H1 (cell line): ENCODE data around the gene SKIDA1. TPM values are rescaled to one million over a fixed set of nuclear protein-coding genes. Genes with fewer than 3 reads are reported as not detected.

ENCODE experiments used
- BRCA1 ChIP-seq: IDR thresholded peaks from 2 replicates; pipeline ENCODE4 v1.6.1; 2012; ENCODE audit warnings: low read depth, low read length, improper control_type of control experiment
- CHD2 ChIP-seq: IDR thresholded peaks from 2 replicates; pipeline ENCODE4 v1.6.1; 2012; ENCODE audit warnings: low read length, improper control_type of control experiment
- NRF1 ChIP-seq: IDR thresholded peaks from 2 replicates; pipeline ENCODE4 v1.6.1; 2011; ENCODE audit warnings: mild to moderate bottlenecking, low read depth, low read length, improper control_type of control experiment
- SP1 ChIP-seq: IDR thresholded peaks from 2 replicates; pipeline ENCODE4 v1.6.1; 2011; ENCODE audit warnings: low read depth, low read length
- TBP ChIP-seq: IDR thresholded peaks from 2 replicates; pipeline ENCODE4 v1.6.1; 2011; ENCODE audit warnings: low read depth, low read length, improper control_type of control experiment
- polyA plus RNA-seq, 7 experiments: library from polyadenylated mRNA; depleted of rRNA in 3 of 7; stranded (reverse) in 5 of 7; unstranded in 2 of 7; fragments of >200 nt in 5 of 7; fragments of 200-250 nt in 2 of 7; gene quantifications; 1 replicate in 5 of 7; 2 replicates in 1 of 7; 4 replicates in 1 of 7; pipeline versions ENCODE4 v1.2.1 to v1.2.3, GENCODE V29; 2011 to 2013; ENCODE audit warnings: missing spikeins in 2 of 7, mixed read lengths in 2 of 7
- total RNA-seq: library from RNA; stranded (reverse); fragmentation: NEBNext Ultra II Directional; extraction: Animal tissue kit (Norgen Biotek cat#: 25700); gene quantifications from 2 replicates; pipeline ENCODE4 v1.2.1, GENCODE V29; 2021

Gene SKIDA1
- total and polyA plus RNA-seq, 2 of the 8 experiments (the other 6 are each of a cell fraction or from before 2014, with no cell fraction given): 1.5 to 8.0 TPM

GRCh38 chr10:21552638-21553037 is 27.2 kb upstream of the SKIDA1 start (continued):
- TF ChIP-seq SP1: no peak
- TF ChIP-seq CHD2: no peak
- no peak for TF ChIP-seq NRF1
- no peak for TF ChIP-seq BRCA1
- no peak for TF ChIP-seq TBP
